Activated CD4-positive, alpha-beta T cell treated with anti-CD3 and anti-CD28 coated beads for 1 hour (primary cell): ENCODE results near the gene CACNA2D1.

Source experiments
- DNase-seq: peaks from one replicate; pipeline ENCODE4 v3.0.0-alpha.2; 2020

The CACNA2D1 gene

GRCh38 chr7:81929386-81929785 is 514.2 kb downstream of the CACNA2D1 start:
- DNase-seq, result no peak

- no peak for DNase-seq
These were observed 517.4 kb downstream of the CACNA2D1 start for GRCh38 chr7:81926154-81926553.

GRCh38 chr7:81925530-81925929 is 518.0 kb downstream of the CACNA2D1 start:
- no peak for DNase-seq

GRCh38 chr7:81924494-81924893 is 519.1 kb downstream of the CACNA2D1 start:
- no peak for DNase-seq

- no peak for DNase-seq
These were observed 524.1 kb downstream of the CACNA2D1 start for GRCh38 chr7:81919494-81919893.

- DNase-seq, result no peak
These were observed 535.4 kb downstream of the CACNA2D1 start for GRCh38 chr7:81908220-81908619.

GRCh38 chr7:81903115-81903514 is 540.5 kb downstream of the CACNA2D1 start:
- no peak for DNase-seq

GRCh38 chr7:81902536-81902935 is 541.0 kb downstream of the CACNA2D1 start:
- DNase-seq, result no peak
